Skeletal muscle cell (primary cell): ENCODE measurements around the gene SLC4A7.
"Not testable (repeated sequence)": the region's sequence is repeated elsewhere in the genome, so short reads cannot be mapped to it uniquely, and the experiment has no call there.

Source experiments
- DNase-seq: peaks from one replicate; pipeline ENCODE4 v3.0.0-alpha.2; 2010; ENCODE audit warnings: low read depth
- H3K4me3 ChIP-seq: 2 replicates; pipeline ENCODE4 v1.5.1; 2011; ENCODE audit warnings: low read depth, mild to moderate bottlenecking, control low read depth, low read length, moderate library complexity

Gene SLC4A7

GRCh38 chr3:27342267-27342666, 141.9 kb downstream of the SLC4A7 start:
- H3K4me3 ChIP-seq: no peak overlapping the region
- DNase-seq: peak; percentile 5

DNA sequence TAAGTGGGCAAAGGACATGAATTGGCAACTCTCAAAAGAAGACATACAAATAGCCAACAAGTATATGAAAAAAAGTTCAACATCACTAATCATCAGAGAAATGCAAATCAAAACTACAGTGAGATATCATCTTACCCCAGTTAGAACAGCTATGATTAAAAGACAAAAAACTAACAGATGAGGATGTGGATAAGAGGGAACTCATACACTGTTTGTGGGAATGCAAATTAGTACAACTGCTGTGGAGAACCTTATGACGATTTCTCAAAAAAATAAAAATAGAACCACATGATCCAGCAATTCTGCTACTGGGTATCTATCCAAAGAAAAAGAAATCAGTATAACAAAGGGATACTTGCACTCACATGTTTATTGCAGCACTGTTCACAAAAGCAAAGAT, 143.7 kb downstream of the SLC4A7 start:
- no peak for DNase-seq

DNA sequence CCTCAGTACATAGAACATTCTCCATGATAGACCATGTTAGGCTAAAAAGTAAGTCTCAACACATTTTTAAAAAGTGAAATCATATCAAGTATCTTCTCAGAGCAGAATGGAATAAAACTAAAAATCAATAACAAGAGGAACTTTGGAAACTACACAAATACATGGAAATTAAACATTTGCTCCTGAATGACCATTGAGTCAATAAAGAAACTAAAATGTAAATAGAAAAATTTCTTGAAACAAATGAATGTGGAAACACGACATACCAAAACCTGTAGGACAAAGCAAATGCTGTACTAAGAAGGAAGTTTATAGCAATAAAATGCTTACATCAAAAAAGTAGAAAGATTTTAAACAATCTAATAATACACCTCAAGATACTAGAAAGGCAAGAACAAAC, 148.6 kb downstream of the SLC4A7 start:
- H3K4me3 ChIP-seq: no peak overlapping the region
- no peak for DNase-seq

More for the DNA sequence above, 143.7 kb downstream of the SLC4A7 start:
- H3K4me3 ChIP-seq: no peak overlapping the region

DNA sequence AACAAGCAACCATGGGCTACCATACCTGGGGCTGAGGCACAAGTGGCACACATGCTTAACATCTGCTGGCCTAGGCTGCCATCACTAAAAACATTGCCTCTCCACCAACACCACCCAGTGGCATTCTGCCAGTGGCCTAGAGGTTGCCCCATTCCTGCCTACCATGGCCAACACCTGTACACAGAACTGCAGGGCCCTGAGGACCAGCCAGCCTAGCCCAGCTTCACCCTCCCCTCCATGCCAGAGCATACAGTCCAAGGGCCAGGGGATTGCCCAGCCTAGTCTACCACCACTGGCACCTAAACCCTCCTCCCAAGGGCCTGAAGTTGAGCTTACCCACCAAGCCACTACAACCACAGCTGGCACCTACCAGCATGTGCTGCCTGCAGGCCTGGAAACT, 150.3 kb downstream of the SLC4A7 start:
- DNase-seq: no peak

GRCh38 chr3:27328982-27329762, 155.0 kb downstream of the SLC4A7 start:
- not testable (repeated sequence) for H3K4me3 ChIP-seq, DNase-seq

More for the DNA sequence above, 150.3 kb downstream of the SLC4A7 start:
- H3K4me3 ChIP-seq: no peak overlapping the region

DNA sequence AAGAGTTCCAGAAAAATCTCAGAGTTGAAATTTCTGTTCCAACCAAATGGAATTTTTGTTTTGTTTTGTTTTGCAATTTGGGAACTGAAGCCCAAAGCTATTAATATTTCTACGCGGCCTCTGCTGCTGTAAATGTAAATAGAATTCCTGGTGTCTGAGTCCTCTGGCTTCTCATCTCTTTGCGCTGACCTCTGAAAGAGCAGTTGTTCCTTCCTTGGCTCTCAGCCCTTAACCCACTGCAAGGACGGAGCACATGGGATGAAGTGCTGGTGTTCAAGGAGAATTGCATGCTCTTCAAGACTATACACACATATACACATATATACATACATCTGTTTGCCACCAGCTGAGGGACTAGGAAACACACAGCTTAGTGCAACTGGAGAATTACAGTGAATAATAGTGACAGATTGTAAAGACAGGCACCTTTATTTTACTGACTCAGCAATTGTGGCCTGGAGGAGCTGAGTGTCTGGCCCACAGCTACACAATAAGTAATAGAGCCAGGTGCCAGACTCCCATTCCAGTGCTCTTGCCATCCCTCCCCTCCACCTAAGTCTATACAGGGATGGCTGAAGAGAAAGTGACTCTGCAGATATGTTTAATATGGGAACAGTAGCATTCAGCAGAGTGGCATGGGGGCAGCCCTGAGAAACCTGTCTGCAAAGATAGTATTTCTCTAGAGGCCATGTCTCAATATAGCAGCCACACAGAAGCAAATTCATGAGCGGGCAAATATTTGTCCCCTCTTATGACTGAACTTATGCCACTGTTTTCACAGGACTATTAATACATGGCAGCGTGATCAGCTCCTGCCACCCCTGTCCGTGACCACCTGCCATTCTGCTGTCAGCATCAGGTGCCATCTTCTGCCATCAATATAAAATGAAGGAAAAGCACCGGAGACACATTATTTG, 157.3 kb downstream of the SLC4A7 start:
- peak; percentile 90 for DNase-seq
- no peak overlapping the region for H3K4me3 ChIP-seq

- no peak for DNase-seq
- H3K4me3 ChIP-seq: no peak overlapping the region
These were observed 158.0 kb downstream of the SLC4A7 start for GRCh38 chr3:27326202-27326601.

DNA sequence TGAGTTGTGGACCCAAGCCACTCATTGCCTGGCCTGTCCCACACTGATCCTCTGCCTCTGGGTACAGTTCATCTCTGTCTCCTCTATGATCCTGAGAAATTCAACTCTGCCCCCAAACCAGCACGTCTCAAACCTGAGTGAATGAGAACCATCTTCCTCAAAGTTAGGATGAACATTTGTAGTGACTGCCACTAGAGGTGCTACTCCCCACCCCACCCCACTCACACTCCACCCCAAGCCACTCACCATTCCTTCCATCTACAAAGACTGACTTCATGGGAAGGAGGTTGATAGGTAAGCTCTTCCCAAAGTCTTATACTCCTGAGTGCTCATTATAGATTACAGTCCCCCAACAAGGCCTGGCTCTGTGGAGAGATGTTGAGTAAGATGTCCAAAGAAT, 158.8 kb downstream of the SLC4A7 start:
- no peak for DNase-seq
- no peak overlapping the region for H3K4me3 ChIP-seq

DNA sequence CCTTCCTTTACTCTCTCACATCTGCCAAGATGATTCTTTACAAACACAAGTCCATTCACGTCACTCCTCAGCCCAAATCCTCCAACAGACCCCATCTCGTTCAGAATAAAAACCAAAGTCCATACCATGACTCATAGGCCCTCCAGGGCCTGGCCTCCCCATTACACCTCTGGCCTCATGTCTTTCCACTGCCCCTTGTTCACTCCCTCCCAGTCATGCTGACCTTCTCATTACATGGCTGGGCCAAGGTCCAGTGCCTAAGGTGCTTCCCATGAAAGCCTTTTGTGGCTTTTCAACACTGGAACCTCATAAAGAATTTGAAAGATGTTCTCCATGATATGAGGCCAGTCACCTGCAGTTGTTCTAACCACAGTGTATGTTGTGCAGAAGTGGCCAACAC, 159.5 kb downstream of the SLC4A7 start:
- no peak overlapping the region for H3K4me3 ChIP-seq
- DNase-seq: no peak

GRCh38 chr3:27323087-27323570, 161.1 kb downstream of the SLC4A7 start:
- DNase-seq: no peak
- H3K4me3 ChIP-seq: no peak overlapping the region
